Naive thymus-derived CD4-positive, alpha-beta T cell (primary cell): ENCODE results near the gene RPS29. TPM values are rescaled to one million over a fixed set of nuclear protein-coding genes. Genes with fewer than 3 reads are reported as not detected.

Source experiments
- ATAC-seq: fragments of 150-1000 bp; cut with Tn5 transposase; 2 replicates; pipeline ENCODE4 v1.10.0; 2021; ENCODE audit warnings: mild to moderate bottlenecking, moderate library complexity
- CTCF ChIA-PET: fragments of 350-600 bp; sonication (Branson Sonifier 250); formaldehyde crosslinking; loops from one replicate; lab custom pipeline; 2021; ENCODE audit warnings: antibody characterized with exemption; lab: Charles Lee
- POLR2A ChIA-PET: fragments of 350-600 bp; sonication (Branson Sonifier 250); formaldehyde crosslinking; loops from one replicate; lab custom pipeline; 2021; ENCODE audit warnings: antibody characterized with exemption, inconsistent platforms; lab: Charles Lee
- DNase-seq, 9 donors: peaks; one replicate each; pipeline versions ENCODE4 v3.0.0 to v3.0.0-alpha.2; 2020 to 2022; ENCODE audit warnings: mixed read lengths in 1 of 9
- H3K27ac ChIP-seq: one replicate; pipeline ENCODE4 v1.7.0; 2013; ENCODE audit warnings: mild to moderate bottlenecking, low read depth, low read length, moderate library complexity
- H3K27me3 ChIP-seq, 2 donors: one replicate each; pipeline ENCODE4 v1.7.0; 2013; ENCODE audit warnings: low read length in 2 of 2, mild to moderate bottlenecking in 2 of 2, moderate library complexity in 2 of 2; ENCODE audit not compliant: control insufficient read depth in 2 of 2, insufficient read depth in 2 of 2
- H3K36me3 ChIP-seq, 3 experiments: 1 replicate in 2 of 3; 2 replicates in 1 of 3; pipeline ENCODE4 v1.7.0; 2013; ENCODE audit warnings: low read length in 3 of 3, mild to moderate bottlenecking in 3 of 3, moderate library complexity in 1 of 3; ENCODE audit not compliant: insufficient read depth in 3 of 3, control insufficient read depth in 2 of 3
- H3K4me1 ChIP-seq, 2 donors: one replicate each; pipeline ENCODE4 v1.7.0; 2013; ENCODE audit warnings: low read length in 2 of 2, mild to moderate bottlenecking in 2 of 2, moderate library complexity in 1 of 2; ENCODE audit not compliant: control insufficient read depth in 2 of 2, insufficient read depth in 2 of 2
- H3K4me3 ChIP-seq: 2 replicates; pipeline ENCODE4 v1.7.0; 2013; ENCODE audit warnings: mild to moderate bottlenecking, low read length
- H3K9me3 ChIP-seq, 3 experiments: 1 replicate in 2 of 3; 2 replicates in 1 of 3; pipeline ENCODE4 v1.7.0; 2013; ENCODE audit warnings: low read length in 3 of 3; ENCODE audit not compliant: control insufficient read depth in 2 of 3
- H3K27ac Mint-ChIP-seq, 9 donors: one replicate each; pipeline ENCODE4 v1.8.0; 2020 to 2022; ENCODE audit warnings: mixed read lengths in 9 of 9, mild to moderate bottlenecking in 8 of 9, moderate library complexity in 5 of 9, inconsistent platforms in 2 of 9
- H3K27me3 Mint-ChIP-seq, 5 donors: one replicate each; pipeline ENCODE4 v1.8.0; 2021 to 2022; ENCODE audit warnings: mixed read lengths in 5 of 5, mild to moderate bottlenecking in 1 of 5
- H3K36me3 Mint-ChIP-seq, 5 donors: one replicate each; pipeline ENCODE4 v1.8.0; 2020 to 2022; ENCODE audit warnings: mixed read lengths in 5 of 5, mild to moderate bottlenecking in 3 of 5, inconsistent platforms in 1 of 5
- H3K4me1 Mint-ChIP-seq, 7 donors: one replicate each; pipeline ENCODE4 v1.8.0; 2020 to 2022; ENCODE audit warnings: mixed read lengths in 7 of 7, mild to moderate bottlenecking in 3 of 7, inconsistent platforms in 1 of 7
- H3K4me3 Mint-ChIP-seq, 10 donors: one replicate each; pipeline ENCODE4 v1.8.0; 2020 to 2022; ENCODE audit warnings: mild to moderate bottlenecking in 10 of 10, mixed read lengths in 10 of 10, moderate library complexity in 6 of 10, inconsistent platforms in 2 of 10
- H3K9me3 Mint-ChIP-seq, 11 donors: one replicate each; pipeline ENCODE4 v1.8.0; 2020 to 2022; ENCODE audit warnings: mixed read lengths in 11 of 11, mild to moderate bottlenecking in 4 of 11, inconsistent platforms in 1 of 11, moderate library complexity in 1 of 11
- intact Hi-C, 2 donors: fragments of 100-400 bp; cut with micrococcal nuclease; formaldehyde crosslinking; loops; one replicate each; pipeline ENCODE4 v1.15.1; 2023
- polyA plus RNA-seq, 2 donors: library from polyadenylated mRNA; unstranded; fragments of 300-500 nt; fragmentation: Illumina TruSeq; gene quantifications; one replicate each; pipeline ENCODE4 v1.2.3, GENCODE V29; 2021
- total RNA-seq, 6 experiments: library from RNA in 5 of 6; stranded (reverse) in 5 of 6; gene quantifications; 1 replicate in 5 of 6; 2 replicates in 1 of 6; pipeline ENCODE4 v1.2.3 and lab custom pipeline; 2021 to 2026

Gene RPS29
- 1,000 to 10,000 TPM; 2,254 to 4,907 (median 2,729) TPM for total RNA-seq
- polyA plus RNA-seq: over 10,000 TPM; 10,630 to 13,249 TPM
- total RNA-seq (lab: John Stamatoyannopoulos, UW): 454 reads per million, percentile 97 among the genes with 10 or more reads in this experiment

DNA sequence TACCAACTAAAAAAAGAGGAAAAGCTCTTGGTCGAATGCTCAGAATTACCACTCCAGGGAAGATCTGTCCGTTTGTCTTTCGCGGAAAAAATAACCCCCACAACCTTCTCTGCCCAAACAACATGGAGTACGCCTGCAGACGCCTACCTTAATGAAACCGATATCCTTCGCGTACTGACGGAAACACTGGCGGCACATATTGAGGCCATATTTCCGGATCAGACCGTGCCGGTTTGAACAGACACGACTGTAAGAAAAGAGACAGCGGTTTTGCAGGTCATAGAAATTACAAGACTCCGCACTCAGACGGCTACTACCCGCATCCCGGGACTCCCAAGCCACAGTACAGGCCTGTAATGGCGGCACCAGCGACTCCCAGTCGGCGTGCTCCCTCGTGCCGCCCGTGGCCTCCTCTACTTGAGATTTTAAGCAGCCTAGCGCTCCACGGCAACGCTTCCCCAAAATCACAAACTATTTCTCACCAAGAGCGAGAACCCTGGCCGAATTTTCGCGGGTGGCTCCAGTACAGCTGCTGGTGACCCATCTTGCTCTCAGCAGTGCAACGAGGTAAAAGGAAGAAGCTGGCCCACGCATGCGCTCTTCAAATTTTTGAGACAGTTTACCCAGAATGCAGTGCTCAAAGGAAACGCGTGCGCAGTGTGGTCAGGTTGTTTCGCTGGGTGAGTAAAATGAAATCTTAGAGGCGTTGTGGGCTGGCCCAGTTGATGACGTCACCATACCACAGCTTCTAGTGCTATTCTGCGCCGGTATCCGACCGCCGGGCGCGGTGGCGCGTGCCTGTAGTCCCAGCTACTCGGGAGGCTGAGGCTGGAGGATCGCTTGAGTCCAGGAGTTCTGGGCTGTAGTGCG is at the start of gene RPS29:
RPS29 (minus strand) TSS at position 578 of the 870 bp plus-strand sequence; CDS start at position 544, 34 bp downstream.
- peaks cover 0 to 5% (median 0%) of the 10 kb centered on the region in 5 donors for H3K27me3 Mint-ChIP-seq
- Histone ChIP-seq H3K9me3 (no peaks in the 10 kb centered on the region), H3K4me1 (peaks cover 19 to 21% of the 10 kb centered on the region in 2 donors), H3K27ac (peak within 1 kb of the TSS; percentile 84), H3K4me3 (peak within 1 kb of the TSS; percentile 98), H3K36me3 (peaks cover 16 to 28% (median 16%) of the 10 kb centered on the region in 3 experiments), H3K27me3 (no peaks in the 10 kb centered on the region)
- intact Hi-C loops: loop anchor here (1.0 to 10.0 kb wide), 18 partner anchors 12 to 1659 kb away; partner anchors contain the start of genes DMAC2L (in 2 of the 2), KLHDC2 (in 2 of the 2), L2HGDH (in 2 of the 2) and LRR1 (in 2 of the 2)
- H3K27ac Mint-ChIP-seq: peak within 1 kb of the TSS; percentile 90 to 100 (median 98)
- H3K36me3 Mint-ChIP-seq: peaks cover 7 to 40% (median 32%) of the 10 kb centered on the region in 5 donors
- peaks cover 0 to 12% (median 0%) of the 10 kb centered on the region in 11 donors for H3K9me3 Mint-ChIP-seq
- ChIA-PET POLR2A (interaction anchor here (0.7 to 6.6 kb wide), 20 partner anchors 10 to 1244 kb away, joined by 3 to 137 read pairs (median 5); partner anchors contain the start of genes DMAC2L, DNAAF2, KLHDC2 and L2HGDH), CTCF (interaction anchor here (0.5 to 3.5 kb wide), 10 partner anchors 9 to 1965 kb away, joined by 3 to 24 read pairs (median 5); partner anchors contain the start of genes DNAAF2, LRR1, MGAT2 and NEMF)
- peaks cover 33 to 60% (median 46%) of the 10 kb centered on the region in 7 donors for H3K4me1 Mint-ChIP-seq
- peak; percentile 91 for ATAC-seq
- peak within 1 kb of the TSS; percentile 87 to 100 (median 94) for H3K4me3 Mint-ChIP-seq
- DNase-seq: peak; percentile 97 to 99 (median 99)

DNA sequence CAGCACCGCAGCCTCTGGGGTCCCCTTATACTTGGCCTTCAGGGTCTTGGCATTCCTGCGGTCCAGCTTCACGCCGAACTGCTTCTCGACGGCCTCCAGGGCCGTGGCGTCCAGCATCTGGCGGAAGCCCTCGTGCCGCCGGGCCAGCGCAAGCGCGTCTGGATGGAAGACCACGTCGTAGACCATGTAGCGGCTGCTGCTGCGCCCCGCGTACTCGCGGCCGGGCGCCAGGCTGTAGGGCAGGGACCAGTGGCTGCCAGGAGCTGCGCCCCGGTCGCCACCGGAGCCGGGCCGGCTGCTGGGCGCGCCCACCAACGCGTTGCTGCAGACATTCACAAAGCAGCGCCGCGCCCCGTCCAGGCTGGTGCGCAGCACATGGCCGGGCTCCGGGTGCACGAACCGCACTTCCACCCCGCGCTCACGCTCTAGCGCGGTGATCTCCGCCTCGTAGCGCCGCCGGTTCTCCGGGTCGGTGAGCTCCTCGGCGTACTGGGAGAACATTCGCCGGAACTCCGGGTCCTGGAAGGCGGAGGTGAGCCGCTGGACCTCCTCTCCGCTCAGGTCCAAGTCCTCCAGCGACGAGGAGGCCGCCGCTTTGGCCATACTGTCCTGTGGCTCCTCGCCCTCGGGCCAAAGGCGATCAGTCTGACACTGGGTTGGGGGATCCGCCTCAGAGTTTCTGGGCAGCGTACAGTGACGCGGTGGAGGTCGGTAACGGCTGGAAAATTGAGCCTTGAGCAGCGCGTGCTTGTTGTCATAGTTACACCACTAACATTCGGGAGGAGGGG is 48.6 kb upstream of the RPS29 start, which contains the start of gene DNAAF2:
DNAAF2 (minus strand) TSS at position 698 of the 788 bp plus-strand sequence; CDS start at position 603, 95 bp downstream.
- intact Hi-C loops: loop anchor here (1.0 to 10.0 kb wide), 19 partner anchors 14 to 898 kb away; partner anchors contain the start of genes KLHDC2 (in 2 of the 2), LRR1 (in 2 of the 2), MGAT2 (in 2 of the 2) and POLE2 (in 2 of the 2)
- peaks cover 40 to 73% (median 54%) of the 10 kb centered on the region in 7 donors for H3K4me1 Mint-ChIP-seq
- H3K9me3 Mint-ChIP-seq: peaks cover 0 to 2% (median 0%) of the 10 kb centered on the region in 11 donors
- DNase-seq: peak in 8 of 9 donors; percentile 55 to 83 (median 76)
- Histone ChIP-seq H3K36me3 (peaks cover 0 to 11% (median 0%) of the 10 kb centered on the region in 3 experiments), H3K27me3 (no peaks in the 10 kb centered on the region), H3K4me3 (peak within 1 kb of the TSS; percentile 99), H3K27ac (peak within 1 kb of the TSS; percentile 96), H3K9me3 (no peaks in the 10 kb centered on the region), H3K4me1 (peaks cover 19 to 29% of the 10 kb centered on the region in 2 donors)
- ChIA-PET POLR2A (interaction anchor here (0.6 to 8.5 kb wide), 26 partner anchors 11 to 729 kb away, joined by 3 to 226 read pairs (median 4); partner anchors contain the start of genes KLHDC2, LRR1, MGAT2 and NEMF), CTCF (interaction anchor here (0.9 to 4.9 kb wide), 15 partner anchors 9 to 227 kb away, joined by 3 to 37 read pairs (median 4); partner anchors contain the start of genes KLHDC2, MGAT2, NEMF and POLE2)
- H3K27me3 Mint-ChIP-seq: no peaks in the 10 kb centered on the region
- peak; percentile 55 for ATAC-seq
- peak within 1 kb of the TSS; percentile 90 to 99 (median 97) for H3K27ac Mint-ChIP-seq
- peaks cover 4 to 19% (median 11%) of the 10 kb centered on the region in 5 donors for H3K36me3 Mint-ChIP-seq
- peak within 1 kb of the TSS; percentile 81 to 100 (median 96) for H3K4me3 Mint-ChIP-seq

DNA sequence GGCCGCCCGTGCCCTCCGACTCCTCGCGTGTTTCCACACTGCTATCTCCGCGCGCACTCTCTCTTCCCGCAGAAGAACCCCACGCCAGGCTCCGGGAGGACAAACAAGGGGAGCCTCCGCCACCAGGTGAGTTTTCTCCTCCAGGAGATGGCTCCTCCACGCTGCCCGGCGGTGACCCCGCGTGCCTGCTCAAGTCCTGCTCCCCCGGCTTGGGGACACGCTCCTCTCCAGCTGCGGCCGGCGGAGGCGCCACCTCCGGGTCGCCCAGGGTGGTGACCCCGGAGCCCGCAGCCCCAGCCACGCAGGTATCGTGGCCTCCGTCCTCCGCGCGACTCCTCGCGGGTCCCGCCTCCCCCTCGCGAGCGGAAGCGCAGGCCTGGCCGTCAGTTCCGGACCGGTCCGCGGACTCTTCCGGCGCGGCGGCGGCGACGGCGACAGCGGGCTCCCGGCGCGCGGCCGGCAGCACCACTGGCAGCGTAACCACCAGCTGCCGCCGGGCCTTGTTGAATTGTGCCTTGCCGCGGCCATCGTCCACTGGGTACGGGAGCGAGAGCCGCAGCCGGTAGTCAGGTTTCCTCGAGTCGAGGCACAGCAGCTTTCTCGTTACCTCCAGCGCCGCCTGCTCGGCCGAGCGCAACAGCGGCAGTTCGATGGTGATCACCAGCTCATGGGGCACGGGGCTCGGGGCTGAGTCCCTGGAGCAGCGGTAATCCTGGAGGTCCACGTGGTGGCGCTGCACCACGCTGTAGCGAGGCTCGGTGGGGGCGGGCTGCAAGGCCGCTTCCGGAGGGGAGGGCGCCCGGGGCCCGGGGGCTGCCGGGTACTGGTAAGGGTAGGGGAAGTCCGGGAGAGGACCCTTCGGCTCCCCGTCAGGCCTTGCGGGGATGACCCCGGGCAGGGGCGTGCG is 47.7 kb upstream of the RPS29 start:
- ChIA-PET POLR2A (interaction anchor here (0.6 to 8.5 kb wide), 26 partner anchors 11 to 1100 kb away, joined by 3 to 226 read pairs (median 4); partner anchors contain the start of genes KLHDC1, KLHDC2, LRR1 and MGAT2), CTCF (interaction anchor here (0.7 to 4.9 kb wide), 15 partner anchors 8 to 228 kb away, joined by 3 to 37 read pairs (median 4); partner anchors contain the start of genes KLHDC2, MGAT2, NEMF and POLE2)

DNA sequence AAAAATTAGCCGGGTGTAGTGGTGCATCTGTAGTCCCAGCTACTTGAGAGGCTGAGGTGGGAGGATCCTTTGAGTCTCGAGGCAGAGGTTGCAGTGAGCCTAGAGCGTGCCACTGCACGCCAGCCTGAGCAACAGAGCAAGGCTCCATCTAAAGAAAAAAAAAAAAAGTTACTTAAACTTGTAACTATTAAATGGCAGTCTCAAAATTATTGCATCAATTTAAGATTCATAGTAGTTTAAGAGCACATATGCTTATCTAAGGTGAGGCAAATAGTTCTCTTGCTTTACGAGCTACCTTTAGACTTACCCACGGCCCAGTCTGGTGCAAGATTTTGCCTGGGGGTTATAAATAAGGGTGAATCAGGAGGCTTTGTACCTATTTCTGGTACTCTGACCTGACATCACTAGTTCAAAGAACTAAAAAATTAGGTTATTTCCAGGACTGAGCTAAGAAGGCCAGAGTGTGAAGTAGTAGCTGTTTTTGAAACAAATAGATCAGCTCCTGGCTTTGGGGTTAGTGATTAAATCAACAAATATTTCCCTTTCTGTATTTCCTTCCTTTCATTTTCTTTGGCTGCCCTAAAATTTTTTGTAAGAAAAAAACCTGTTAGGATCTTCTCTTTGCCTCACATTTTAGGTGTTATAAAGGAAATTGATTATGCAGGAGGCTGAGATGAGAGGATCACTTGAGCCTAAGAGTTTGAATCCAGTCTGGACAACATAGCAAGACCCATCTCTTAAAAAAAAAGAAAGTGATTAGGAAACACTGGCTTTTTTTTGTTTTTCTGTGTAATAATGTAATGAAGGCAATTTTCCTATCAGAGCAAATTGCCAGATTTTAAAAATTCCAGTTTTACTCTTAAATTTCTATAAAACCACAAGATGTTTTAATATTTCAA is 38.0 kb upstream of the RPS29 start:
- peak overlapping the region; percentile 33 to 99 (median 58) for H3K4me3 Mint-ChIP-seq
- H3K27me3 ChIP-seq: no peaks in the 10 kb centered on the region
- peaks cover 29 to 72% (median 49%) of the 10 kb centered on the region in 7 donors for H3K4me1 Mint-ChIP-seq
- no peaks in the 10 kb centered on the region for H3K9me3 Mint-ChIP-seq
- peaks cover 0 to 9% (median 0%) of the 10 kb centered on the region in 3 experiments for H3K36me3 ChIP-seq
- H3K27me3 Mint-ChIP-seq: no peaks in the 10 kb centered on the region
- no peaks in the 10 kb centered on the region for H3K9me3 ChIP-seq
- H3K4me1 ChIP-seq: peaks cover 22 to 35% of the 10 kb centered on the region in 2 donors
- DNase-seq (peak in 1 of 9 donors; percentile 43), ATAC-seq (no peak)
- POLR2A ChIA-PET: interaction anchor here (0.7 to 7.1 kb wide), 6 partner anchors 11 to 421 kb away, joined by 3 to 226 read pairs (median 4); partner anchors contain the start of genes DNAAF2 and RPS29
- H3K27ac Mint-ChIP-seq: peak overlapping the region; percentile 40 to 86 (median 66)
- peak overlapping the region; percentile 97 for H3K27ac ChIP-seq
- no peak overlapping the region for H3K4me3 ChIP-seq
- intact Hi-C loops: loop anchor here (5.0 kb wide), 6 partner anchors 378 to 1213 kb away; partner anchors contain the start of genes SOS2 (in 2 of the 2), DMAC2L (in 1 of the 2), L2HGDH (in 1 of the 2) and MAP4K5 (in 1 of the 2)
- CTCF ChIA-PET: interaction anchor here (0.7 to 4.6 kb wide), 5 partner anchors 8 to 237 kb away, joined by 3 to 37 read pairs (median 3); partner anchors contain the start of genes DNAAF2 and NEMF
- peaks cover 0 to 30% (median 5%) of the 10 kb centered on the region in 5 donors for H3K36me3 Mint-ChIP-seq

More for the DNA sequence above, 47.7 kb upstream of the RPS29 start:
- Mint-ChIP-seq H3K4me1 (peaks cover 35 to 71% (median 52%) of the 10 kb centered on the region in 7 donors), H3K9me3 (peaks cover 0 to 2% (median 0%) of the 10 kb centered on the region in 11 donors), H3K27me3 (no peaks in the 10 kb centered on the region), H3K4me3 (peak overlapping the region; percentile 81 to 99 (median 96)), H3K36me3 (peaks cover 4 to 18% (median 11%) of the 10 kb centered on the region in 5 donors), H3K27ac (peak overlapping the region; percentile 71 to 96 (median 90))
- H3K4me1 ChIP-seq: peaks cover 19 to 29% of the 10 kb centered on the region in 2 donors
- peak overlapping the region; percentile 96 for H3K27ac ChIP-seq
- peak; percentile 92 for ATAC-seq
- H3K27me3 ChIP-seq: no peaks in the 10 kb centered on the region
- H3K9me3 ChIP-seq: no peaks in the 10 kb centered on the region
- peak overlapping the region; percentile 99 for H3K4me3 ChIP-seq
- DNase-seq: peak; percentile 89 to 96 (median 93)
- intact Hi-C loops: loop anchor here (1.0 to 10.0 kb wide), 19 partner anchors 14 to 898 kb away; partner anchors contain the start of genes KLHDC2 (in 2 of the 2), LRR1 (in 2 of the 2), MGAT2 (in 2 of the 2) and POLE2 (in 2 of the 2)
- H3K36me3 ChIP-seq: peaks cover 0 to 11% (median 0%) of the 10 kb centered on the region in 3 experiments
